A204.1 (cell line): Measurements from ENCODE around the gene GP1BA.

Source experiments
- FAIRE-seq: peaks from 2 replicates; lab custom pipeline; 2012; peaks lifted over from hg19 to GRCh38; lab: Jason Lieb, UNC

The GP1BA gene

GRCh38 chr17:4951486-4951885 is 19.4 kb downstream of the GP1BA start:
- no peak for FAIRE-seq

- no peak for FAIRE-seq
Measured at GRCh38 chr17:4953451-4953961, 21.4 kb downstream of the GP1BA start.

GRCh38 chr17:4955091-4955490 is 23.0 kb downstream of the GP1BA start:
- FAIRE-seq = no peak

GRCh38 chr17:4956493-4957061 is 24.5 kb downstream of the GP1BA start:
- no peak for FAIRE-seq

GRCh38 chr17:4958102-4958501 is 26.0 kb downstream of the GP1BA start:
- no peak for FAIRE-seq

- FAIRE-seq = no peak
Measured at GRCh38 chr17:4959261-4959965, 27.3 kb downstream of the GP1BA start.

- FAIRE-seq = no peak
Measured at GRCh38 chr17:4960279-4960922, 28.3 kb downstream of the GP1BA start.

GRCh38 chr17:4965311-4965986 is 33.4 kb downstream of the GP1BA start:
- no peak for FAIRE-seq

- peak; percentile 100 for FAIRE-seq
Measured at GRCh38 chr17:4966844-4967538, 34.9 kb downstream of the GP1BA start.

GRCh38 chr17:4967539-4968485 is 35.7 kb downstream of the GP1BA start, which contains the start of gene SPAG7:
Gene SPAG7 (minus strand): TSS chr17:4967817. CDS start chr17:4967804, 13 bp downstream.
- peak; percentile 83 for FAIRE-seq

- no peak for FAIRE-seq
Measured at GRCh38 chr17:4968486-4969046, 36.5 kb downstream of the GP1BA start.

GRCh38 chr17:4969047-4969550 is 37.0 kb downstream of the GP1BA start:
- FAIRE-seq = no peak

- FAIRE-seq = no peak
Measured at GRCh38 chr17:4969551-4970173, 37.6 kb downstream of the GP1BA start.

- FAIRE-seq = no peak
Measured at GRCh38 chr17:4970273-4970672, 38.2 kb downstream of the GP1BA start.

GRCh38 chr17:4971826-4972225 is 39.7 kb downstream of the GP1BA start:
- no peak for FAIRE-seq

- no peak for FAIRE-seq
Measured at GRCh38 chr17:4972322-4972721, 40.2 kb downstream of the GP1BA start.

- no peak for FAIRE-seq
Measured at GRCh38 chr17:4972752-4973151, 40.7 kb downstream of the GP1BA start.

- FAIRE-seq = no peak
Measured at GRCh38 chr17:4973256-4974114, 41.4 kb downstream of the GP1BA start.

GRCh38 chr17:4974115-4974670 is 42.1 kb downstream of the GP1BA start:
- no peak for FAIRE-seq
